ENCODE measurements around the gene ANKRD6. TPM values are rescaled to one million over a fixed set of nuclear protein-coding genes. Genes with fewer than 3 reads are reported as not detected.

The ANKRD6 gene
- total RNA-seq, 1 experiment from 2014 or later = 20.5 TPM

- H3K4me1 ChIP-seq = peaks cover 21% of the 10 kb centered on the region
- no peaks in the 10 kb centered on the region for H3K9me3 ChIP-seq
- TSS peak; percentile 85 for BruUV-seq (replicated peaks)
- H3K27me3 ChIP-seq (replicated peaks; ENCODE audit: control insufficient read depth, insufficient read depth, low read length) = no peaks in the 10 kb centered on the region
- CTCF ChIA-PET = no interaction called here
- Mint-ChIP-seq H3K36me3 (ENCODE audit: insufficient read depth, unreplicated experiment) (peaks cover 12% of the 10 kb centered on the region), H3K4me1 (ENCODE audit: low read depth, unreplicated experiment) (peaks cover 15% of the 10 kb centered on the region), H3K4me3 (ENCODE audit: unreplicated experiment) (peak overlapping the region; percentile 61), H3K27ac (ENCODE audit: unreplicated experiment) (peak overlapping the region; percentile 85), H3K27me3 (ENCODE audit: insufficient read depth, unreplicated experiment) (no peaks in the 10 kb centered on the region), H3K9me3 (ENCODE audit: unreplicated experiment) (no peaks in the 10 kb centered on the region)
- no peak overlapping the region for H3K4me3 ChIP-seq (ENCODE audit: low read depth, low read length)
- no peaks in the 10 kb centered on the region for H3K36me3 ChIP-seq (ENCODE audit: control insufficient read depth, insufficient read depth, low read length)
- DNase-seq = peak; percentile 63 to 72
- TF ChIP-seq CTCF (IDR thresholded peaks at IDR 0.05; ENCODE audit: insufficient read depth in 1 of 2, low read depth in 1 of 2, low read length in 1 of 2, severe bottlenecking in 1 of 2, unreplicated experiment in 1 of 2) = no peak
- intact Hi-C loops (cut with micrococcal nuclease; ENCODE audit: unreplicated experiment) = loop anchor here (1.0 to 2.0 kb wide), 2 partner anchors 8 to 24 kb away; no protein-coding TSS in a partner anchor
- POLR2A ChIA-PET = no interaction called here
Measured at GRCh38 chr6:89574910-89575561, 142.1 kb downstream of the ANKRD6 start.

GRCh38 chr6:89575562-89575960 lies 142.6 kb downstream of the ANKRD6 start:
- H3K9me3 Mint-ChIP-seq (ENCODE audit: unreplicated experiment) = no peaks in the 10 kb centered on the region
- H3K27ac Mint-ChIP-seq (ENCODE audit: unreplicated experiment) = peak overlapping the region; percentile 85
- H3K4me1 Mint-ChIP-seq (ENCODE audit: low read depth, unreplicated experiment) = peaks cover 15% of the 10 kb centered on the region
- intact Hi-C loops (cut with micrococcal nuclease; ENCODE audit: unreplicated experiment) = loop anchor here (1.0 to 2.0 kb wide), 2 partner anchors 8 to 23 kb away; no protein-coding TSS in a partner anchor
- ChIA-PET CTCF (no interaction called here), POLR2A (no interaction called here)
- H3K4me1 ChIP-seq = peaks cover 21% of the 10 kb centered on the region
- DNase-seq = no peak
- H3K4me3 Mint-ChIP-seq (ENCODE audit: unreplicated experiment) = no peak overlapping the region
- no peaks in the 10 kb centered on the region for H3K27me3 Mint-ChIP-seq (ENCODE audit: insufficient read depth, unreplicated experiment)
- TF ChIP-seq CTCF (IDR thresholded peaks at IDR 0.05; ENCODE audit: insufficient read depth in 1 of 2, low read depth in 1 of 2, low read length in 1 of 2, severe bottlenecking in 1 of 2, unreplicated experiment in 1 of 2) = no peak
- H3K36me3 ChIP-seq (ENCODE audit: control insufficient read depth, insufficient read depth, low read length) = no peaks in the 10 kb centered on the region
- no peaks in the 10 kb centered on the region for H3K9me3 ChIP-seq
- H3K36me3 Mint-ChIP-seq (ENCODE audit: insufficient read depth, unreplicated experiment) = peaks cover 10% of the 10 kb centered on the region
- H3K4me3 ChIP-seq (ENCODE audit: low read depth, low read length) = no peak overlapping the region
- no peaks in the 10 kb centered on the region for H3K27me3 ChIP-seq (replicated peaks; ENCODE audit: control insufficient read depth, insufficient read depth, low read length)
- BruUV-seq (replicated peaks) = no TSS peak

DNA sequence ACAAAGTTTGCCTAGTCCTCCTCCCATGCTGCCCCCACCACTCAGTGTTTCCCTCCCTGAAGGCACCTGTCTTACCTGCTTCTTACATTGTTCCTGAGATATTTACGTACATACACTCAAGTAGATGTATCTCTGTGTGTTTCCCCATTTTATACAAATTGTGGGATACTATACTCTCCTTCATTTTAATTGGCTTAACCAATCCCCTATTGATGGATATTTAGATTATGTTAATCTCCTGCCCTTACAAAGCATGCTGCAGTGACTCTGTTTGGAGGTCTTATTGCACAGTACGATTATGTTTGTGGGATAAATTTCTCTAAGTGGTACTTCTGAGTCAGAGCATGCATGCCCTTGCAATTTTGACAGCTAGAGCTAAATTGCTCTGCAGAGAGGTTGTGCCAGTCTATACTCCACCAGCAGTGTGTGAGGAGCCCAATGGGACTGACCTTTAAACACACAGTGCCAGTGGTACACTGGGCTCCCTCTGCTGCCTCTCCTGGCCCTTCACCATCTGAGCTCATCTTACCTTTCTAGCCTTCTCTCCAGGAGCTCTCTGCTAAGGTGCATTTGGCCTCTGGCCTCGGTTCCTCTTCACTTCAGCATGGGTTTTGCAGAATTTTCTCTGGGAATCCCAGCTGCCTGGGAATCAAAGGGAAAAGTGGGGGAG lies 148.2 kb downstream of the ANKRD6 start:
- no peaks in the 10 kb centered on the region for H3K36me3 ChIP-seq (ENCODE audit: control insufficient read depth, insufficient read depth, low read length)
- no peaks in the 10 kb centered on the region for H3K27me3 ChIP-seq (replicated peaks; ENCODE audit: control insufficient read depth, insufficient read depth, low read length)
- Mint-ChIP-seq H3K27ac (ENCODE audit: unreplicated experiment) (no peak overlapping the region), H3K4me3 (ENCODE audit: unreplicated experiment) (no peak overlapping the region), H3K36me3 (ENCODE audit: insufficient read depth, unreplicated experiment) (no peaks in the 10 kb centered on the region), H3K9me3 (ENCODE audit: unreplicated experiment) (no peaks in the 10 kb centered on the region), H3K27me3 (ENCODE audit: insufficient read depth, unreplicated experiment) (no peaks in the 10 kb centered on the region), H3K4me1 (ENCODE audit: low read depth, unreplicated experiment) (peaks cover 6% of the 10 kb centered on the region)
- H3K4me3 ChIP-seq (ENCODE audit: low read depth, low read length) = no peak overlapping the region
- CTCF ChIA-PET = no interaction called here
- POLR2A ChIA-PET = no interaction called here
- intact Hi-C loops (cut with micrococcal nuclease; ENCODE audit: unreplicated experiment) = no loop called here
- H3K4me1 ChIP-seq = no peaks in the 10 kb centered on the region; the same call in 1 of the 2 replicates
- DNase-seq = no peak
- H3K9me3 ChIP-seq = no peaks in the 10 kb centered on the region
- BruUV-seq (replicated peaks) = no TSS peak
- TF ChIP-seq CTCF (IDR thresholded peaks at IDR 0.05; ENCODE audit: insufficient read depth in 1 of 2, low read depth in 1 of 2, low read length in 1 of 2, severe bottlenecking in 1 of 2, unreplicated experiment in 1 of 2) = no peak

Measured in Caco-2 (cell line).